GM23338 (cell line): ENCODE measurements around the gene PIK3R5.

Experiments used
- EZH2 ChIP-seq: fragments of 200-600 bp; sonication (generic); IDR thresholded peaks from one replicate; pipeline ENCODE4 v1.8.0; 2017; ENCODE audit warnings: antibody characterized with exemption, mild to moderate bottlenecking, low read depth; ENCODE audit not compliant: unreplicated experiment
- TF ChIP-seq, protein P1 (sequence below), 2 experiments: fragments of 200-600 bp in 1 of 2; sonication (generic) in 1 of 2; conservative IDR thresholded peaks; 2 replicates each; pipeline versions ENCODE4 v1.5.1 to v1.6.1; 2016 to 2017; ENCODE audit warnings: antibody characterized with exemption in 2 of 2, low read depth in 2 of 2, mild to moderate bottlenecking in 2 of 2, moderate library complexity in 1 of 2

DNA sequence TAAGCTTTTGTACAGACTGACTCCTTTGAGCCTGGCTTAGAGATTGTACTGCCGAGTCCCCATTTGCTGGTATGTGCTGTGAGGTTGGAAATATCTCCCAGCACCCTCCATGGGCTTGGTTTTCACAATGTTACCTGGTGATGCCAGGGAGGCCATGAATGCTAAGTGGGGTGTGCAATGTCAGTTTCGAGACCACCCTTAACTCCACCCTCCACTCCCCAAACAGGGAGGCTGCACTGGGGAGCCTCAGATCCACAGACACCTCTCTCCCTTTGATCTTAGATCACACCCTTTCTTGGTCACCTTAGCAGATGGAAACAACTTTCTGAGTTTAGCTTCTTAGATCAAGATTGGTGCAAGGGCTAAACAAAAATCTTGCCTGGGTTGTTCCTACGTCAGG is 69.4 kb downstream of the PIK3R5 start:
- TF ChIP-seq, protein P1, sequence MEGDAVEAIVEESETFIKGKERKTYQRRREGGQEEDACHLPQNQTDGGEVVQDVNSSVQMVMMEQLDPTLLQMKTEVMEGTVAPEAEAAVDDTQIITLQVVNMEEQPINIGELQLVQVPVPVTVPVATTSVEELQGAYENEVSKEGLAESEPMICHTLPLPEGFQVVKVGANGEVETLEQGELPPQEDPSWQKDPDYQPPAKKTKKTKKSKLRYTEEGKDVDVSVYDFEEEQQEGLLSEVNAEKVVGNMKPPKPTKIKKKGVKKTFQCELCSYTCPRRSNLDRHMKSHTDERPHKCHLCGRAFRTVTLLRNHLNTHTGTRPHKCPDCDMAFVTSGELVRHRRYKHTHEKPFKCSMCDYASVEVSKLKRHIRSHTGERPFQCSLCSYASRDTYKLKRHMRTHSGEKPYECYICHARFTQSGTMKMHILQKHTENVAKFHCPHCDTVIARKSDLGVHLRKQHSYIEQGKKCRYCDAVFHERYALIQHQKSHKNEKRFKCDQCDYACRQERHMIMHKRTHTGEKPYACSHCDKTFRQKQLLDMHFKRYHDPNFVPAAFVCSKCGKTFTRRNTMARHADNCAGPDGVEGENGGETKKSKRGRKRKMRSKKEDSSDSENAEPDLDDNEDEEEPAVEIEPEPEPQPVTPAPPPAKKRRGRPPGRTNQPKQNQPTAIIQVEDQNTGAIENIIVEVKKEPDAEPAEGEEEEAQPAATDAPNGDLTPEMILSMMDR (conservative IDR thresholded peaks at IDR 0.05; ENCODE audit: low read depth in 2 of 2): no peak
- TF ChIP-seq EZH2: no peak
